Peyer's patch (tissue), 4 donors: ENCODE measurements around the gene SPI1. TPM values are rescaled to one million over a fixed set of nuclear protein-coding genes. Genes with fewer than 3 reads are reported as not detected.

ENCODE experiments used
- DNase-seq, 3 donors: peaks; one replicate each; pipeline ENCODE4 v3.0.0-alpha.2; 2017 to 2019
- H3K27ac ChIP-seq, 4 donors: fragments of 200-600 bp; sonication (generic); one replicate each; pipeline ENCODE4 v1.5.1; 2016 to 2019
- H3K27me3 ChIP-seq, 2 donors: fragments of 200-600 bp; sonication (generic); one replicate each; pipeline ENCODE4 v1.5.1; 2019
- H3K36me3 ChIP-seq, 3 donors: fragments of 200-600 bp; sonication (generic); one replicate each; pipeline ENCODE4 v1.5.1; 2016 to 2019
- H3K4me1 ChIP-seq, 4 donors: fragments of 200-600 bp; sonication (generic); one replicate each; pipeline ENCODE4 v1.5.1; 2016 to 2019
- H3K4me3 ChIP-seq, 4 donors: fragments of 200-600 bp; sonication (generic); 1 replicate in 3 of 4; 2 replicates in 1 of 4; pipeline ENCODE4 v1.5.1; 2016 to 2019; ENCODE audit warnings: mild to moderate bottlenecking in 1 of 4
- H3K9me3 ChIP-seq, 4 donors: fragments of 200-600 bp; sonication (generic); one replicate each; pipeline ENCODE4 v1.5.1; 2016 to 2019; ENCODE audit warnings: mild to moderate bottlenecking in 1 of 4
- CTCF ChIP-seq, 6 experiments: fragments of 450-650 bp in 4 of 6; fragments of 200-600 bp in 2 of 6; sonication (generic) in 1 of 6; IDR thresholded peaks; one replicate each; pipeline ENCODE4 v1.5.1; 2017 to 2019; ENCODE audit warnings: antibody characterized with exemption in 6 of 6, mild to moderate bottlenecking in 3 of 6, moderate library complexity in 1 of 6
- POLR2A ChIP-seq, 2 donors: fragments of 450-650 bp; IDR thresholded peaks; one replicate each; pipeline ENCODE4 v1.5.1; 2017; ENCODE audit warnings: antibody characterized with exemption in 2 of 2, mild to moderate bottlenecking in 2 of 2, moderate library complexity in 2 of 2
- total RNA-seq, 4 donors: library from RNA; depleted of rRNA; stranded (reverse); fragments of >200 nt; gene quantifications; one replicate each; pipeline ENCODE4 v1.1.0, GENCODE V29; 2016

Gene SPI1
- total RNA-seq, 4 donors from 2014 or later, result 2.6 to 27.2 (median 7.8) TPM

- H3K36me3 ChIP-seq, result peaks cover 0 to 77% (median 0%) of the 10 kb centered on the region in 3 donors
- H3K4me1 ChIP-seq, result peaks cover 0 to 14% (median 0%) of the 10 kb centered on the region in 4 donors
- no peak for DNase-seq
- H3K27me3 ChIP-seq, result no peaks in the 10 kb centered on the region
- no peak overlapping the region for H3K4me3 ChIP-seq
- TF ChIP-seq CTCF (IDR thresholded peaks at IDR 0.05) (no peak), POLR2A (IDR thresholded peaks at IDR 0.05) (no peak)
- no peaks in the 10 kb centered on the region for H3K9me3 ChIP-seq
- no peak overlapping the region for H3K27ac ChIP-seq
These were observed 39.4 kb upstream of the SPI1 start for GRCh38 chr11:47417712-47418111.

GRCh38 chr11:47415949-47416472, 37.7 kb upstream of the SPI1 start:
- Histone ChIP-seq H3K9me3 (no peaks in the 10 kb centered on the region), H3K27ac (peak overlapping the region; percentile 56 to 84 (median 69)), H3K4me3 (no peak overlapping the region), H3K4me1 (peaks cover 0 to 14% (median 0%) of the 10 kb centered on the region in 4 donors), H3K27me3 (no peaks in the 10 kb centered on the region), H3K36me3 (peaks cover 0 to 65% (median 0%) of the 10 kb centered on the region in 3 donors)
- peak in 1 of 3 donors; percentile 78 for DNase-seq
- TF ChIP-seq POLR2A (IDR thresholded peaks at IDR 0.05) (no peak), CTCF (IDR thresholded peaks at IDR 0.05) (no peak)

GRCh38 chr11:47415091-47415854, 36.9 kb upstream of the SPI1 start:
- no peaks in the 10 kb centered on the region for H3K27me3 ChIP-seq
- H3K36me3 ChIP-seq, result peaks cover 0 to 58% (median 0%) of the 10 kb centered on the region in 3 donors
- peaks cover 0 to 17% (median 0%) of the 10 kb centered on the region in 4 donors for H3K4me1 ChIP-seq
- H3K9me3 ChIP-seq, result no peaks in the 10 kb centered on the region
- TF ChIP-seq CTCF (IDR thresholded peaks at IDR 0.05) (no peak), POLR2A (IDR thresholded peaks at IDR 0.05) (no peak)
- no peak overlapping the region for H3K4me3 ChIP-seq
- no peak for DNase-seq
- peak overlapping the region; percentile 56 to 84 (median 69) for H3K27ac ChIP-seq

GRCh38 chr11:47414685-47415070, 36.3 kb upstream of the SPI1 start:
- no peaks in the 10 kb centered on the region for H3K9me3 ChIP-seq
- TF ChIP-seq POLR2A (IDR thresholded peaks at IDR 0.05), result no peak
- TF ChIP-seq CTCF (IDR thresholded peaks at IDR 0.05), result no peak
- H3K27ac ChIP-seq, result peak overlapping the region in 2 of 4 donors; percentile 5 to 25
- H3K36me3 ChIP-seq, result peaks cover 0 to 52% (median 0%) of the 10 kb centered on the region in 3 donors
- no peak for DNase-seq
- no peak overlapping the region for H3K4me3 ChIP-seq
- peaks cover 0 to 23% (median 0%) of the 10 kb centered on the region in 4 donors for H3K4me1 ChIP-seq
- no peaks in the 10 kb centered on the region for H3K27me3 ChIP-seq

- H3K36me3 ChIP-seq, result peaks cover 0 to 48% (median 0%) of the 10 kb centered on the region in 3 donors
- H3K4me3 ChIP-seq, result no peak overlapping the region
- H3K9me3 ChIP-seq, result no peaks in the 10 kb centered on the region
- peak overlapping the region in 1 of 4 donors; percentile 25 for H3K27ac ChIP-seq
- no peaks in the 10 kb centered on the region for H3K27me3 ChIP-seq
- no peak for TF ChIP-seq POLR2A (IDR thresholded peaks at IDR 0.05)
- TF ChIP-seq CTCF (IDR thresholded peaks at IDR 0.05), result no peak
- H3K4me1 ChIP-seq, result peaks cover 0 to 28% (median under 1%) of the 10 kb centered on the region in 4 donors
- no peak for DNase-seq
These were observed 35.7 kb upstream of the SPI1 start for GRCh38 chr11:47413908-47414684.
